RPMI8226 (cell line): ENCODE results near the gene FAM200B.

Source experiments
- DNase-seq: peaks from one replicate; pipeline ENCODE4 v3.0.0-alpha.2; 2015

The FAM200B gene

GRCh38 chr4:15668566-15669435, 12.8 kb upstream of the FAM200B start:
- no peak for DNase-seq

- no peak for DNase-seq
These were observed 11.1 kb upstream of the FAM200B start for GRCh38 chr4:15670576-15670975.

GRCh38 chr4:15672101-15672500, 9.5 kb upstream of the FAM200B start:
- no peak for DNase-seq

GRCh38 chr4:15673337-15673736, 8.3 kb upstream of the FAM200B start:
- DNase-seq = no peak

GRCh38 chr4:15674046-15674445, 7.6 kb upstream of the FAM200B start:
- DNase-seq = no peak

- no peak for DNase-seq
These were observed 6.7 kb upstream of the FAM200B start for GRCh38 chr4:15674926-15675325.

GRCh38 chr4:15675356-15675755, 6.3 kb upstream of the FAM200B start:
- no peak for DNase-seq

- no peak for DNase-seq
These were observed 5.6 kb upstream of the FAM200B start for GRCh38 chr4:15676039-15676438.

- DNase-seq = no peak
These were observed 4.7 kb upstream of the FAM200B start for GRCh38 chr4:15676899-15677298.

- DNase-seq = no peak
These were observed 4.1 kb upstream of the FAM200B start for GRCh38 chr4:15677507-15677988.

GRCh38 chr4:15681067-15681371, 608 bp upstream of the FAM200B start:
- DNase-seq = no peak

- DNase-seq = no peak
These were observed 865 bp downstream of the FAM200B start for GRCh38 chr4:15682242-15683142.

GRCh38 chr4:15683143-15683495, 1.5 kb downstream of the FAM200B start:
- no peak for DNase-seq

- no peak for DNase-seq
These were observed 2.9 kb downstream of the FAM200B start for GRCh38 chr4:15684498-15684897.

GRCh38 chr4:15688051-15688450, 6.4 kb downstream of the FAM200B start:
- no peak for DNase-seq

- no peak for DNase-seq
These were observed 7.9 kb downstream of the FAM200B start for GRCh38 chr4:15689540-15689939.

GRCh38 chr4:15690020-15690809, 8.6 kb downstream of the FAM200B start:
- no peak for DNase-seq

- DNase-seq = no peak
These were observed 9.9 kb downstream of the FAM200B start for GRCh38 chr4:15691346-15692135.

- DNase-seq = no peak
These were observed 11.0 kb downstream of the FAM200B start for GRCh38 chr4:15692602-15693001.

- no peak for DNase-seq
These were observed 12.8 kb downstream of the FAM200B start for GRCh38 chr4:15694431-15694830.

- DNase-seq = no peak
These were observed 13.6 kb downstream of the FAM200B start for GRCh38 chr4:15695240-15695699.

GRCh38 chr4:15695729-15696128, 14.1 kb downstream of the FAM200B start:
- DNase-seq = no peak
